K562 treated with DMSO at 1 percent for 12 hours (cell line): ENCODE results near the gene BIK. TPM values are rescaled to one million over a fixed set of nuclear protein-coding genes. Genes with fewer than 3 reads are reported as not detected.

Source experiments
- total RNA-seq: library from RNA; unstranded; fragments of 300-600 nt; gene quantifications from 2 replicates; pipeline ENCODE4 v1.2.3, GENCODE V29; 2022; ENCODE audit not compliant: insufficient read depth

BIK gene
- 1.2 TPM in 1 of 2 replicates, not detected in the other for total RNA-seq

GRCh38 chr22:43110444-43110926 is at the start of gene BIK:
BIK (plus strand) TSS chr22:43110750; CDS start chr22:43124023, 13,273 bp downstream.

GRCh38 chr22:43088984-43089717 is 21.4 kb upstream of the BIK start, which contains the start of gene TTLL1:
TTLL1 (minus strand) TSS chr22:43089391; CDS start chr22:43075586, 13,805 bp downstream.

GRCh38 chr22:43142880-43143562 is 32.5 kb downstream of the BIK start, which contains the start of gene MCAT:
MCAT (minus strand) TSS chr22:43143398; CDS start chr22:43143348, 50 bp downstream.

GRCh38 chr22:43151251-43152002 is 40.9 kb downstream of the BIK start, which contains the start of gene TSPO:
TSPO (plus strand) TSS chr22:43151559; CDS start chr22:43159239, 7,680 bp downstream.

Other genes with a start within 250 kb of the BIK start
- gene PACSIN2, start 95.6 kb upstream of the BIK start, total RNA-seq = 30.6 and 65.9 TPM in 2 replicates
- gene TTLL1, start 21.4 kb upstream of the BIK start, total RNA-seq = 2.9 and 3.0 TPM in 2 replicates
- gene MCAT, start 32.6 kb downstream of the BIK start, total RNA-seq = 12.4 and 16.1 TPM in 2 replicates
- 76.3 and 140 TPM in 2 replicates for gene TSPO, start 40.8 kb downstream of the BIK start, total RNA-seq
- gene TTLL12, start 76.4 kb downstream of the BIK start, total RNA-seq = 43.2 and 67.0 TPM in 2 replicates
- gene SCUBE1, start 232.6 kb downstream of the BIK start, total RNA-seq = 0.07 TPM in 1 of 2 replicates, not detected in the other